DOHH2 (cell line): ENCODE data around the gene MYO1D.

ENCODE experiments used
- H3F3A ChIP-seq: fragments of 200-600 bp; sonication (generic), shearing (Covaris generic); 2 replicates; pipeline ENCODE4 v1.6.0; 2016; ENCODE audit warnings: antibody characterized with exemption, mild to moderate bottlenecking; ENCODE audit not compliant: control insufficient read depth, insufficient read depth
- H3K27ac ChIP-seq: fragments of 200-600 bp; sonication (generic); 2 replicates; pipeline ENCODE4 v1.5.1; 2014; ENCODE audit warnings: low read depth, mild to moderate bottlenecking, low read length, moderate library complexity
- H3K27me3 ChIP-seq: fragments of 200-600 bp; sonication (generic); 2 replicates; pipeline ENCODE4 v1.6.1; 2014; ENCODE audit warnings: mild to moderate bottlenecking, low read length, mixed read lengths; ENCODE audit not compliant: control insufficient read depth
- H3K36me3 ChIP-seq: fragments of 200-600 bp; sonication (generic); 2 replicates; pipeline ENCODE4 v1.6.1; 2014; ENCODE audit warnings: mild to moderate bottlenecking, low read length, moderate library complexity, mixed read lengths; ENCODE audit not compliant: control insufficient read depth
- H3K4me1 ChIP-seq: fragments of 200-600 bp; sonication (generic); 2 replicates; pipeline ENCODE4 v1.6.1; 2014; ENCODE audit warnings: mild to moderate bottlenecking, low read length, mixed read lengths; ENCODE audit not compliant: control insufficient read depth
- H3K4me2 ChIP-seq: fragments of 200-600 bp; sonication (generic); 2 replicates; pipeline ENCODE4 v1.6.0; 2014; ENCODE audit warnings: mild to moderate bottlenecking, low read length, moderate library complexity
- H3K4me3 ChIP-seq: fragments of 200-600 bp; sonication (generic); 2 replicates; pipeline ENCODE4 v1.5.1; 2014; ENCODE audit warnings: mild to moderate bottlenecking, low read length, mixed read lengths
- H3K79me2 ChIP-seq: fragments of 200-600 bp; sonication (generic); 2 replicates; pipeline ENCODE4 v1.6.1; 2014; ENCODE audit warnings: mild to moderate bottlenecking, low read length, mixed read lengths; ENCODE audit not compliant: control insufficient read depth
- H3K9me2 ChIP-seq: fragments of 200-600 bp; sonication (generic); replicated peaks from 2 replicates; pipeline ENCODE4 v1.6.1; 2014; ENCODE audit warnings: mild to moderate bottlenecking, low read length, mixed read lengths; ENCODE audit not compliant: control insufficient read depth
- H3K9me3 ChIP-seq: fragments of 200-600 bp; sonication (generic); 2 replicates; pipeline ENCODE4 v1.6.1; 2014; ENCODE audit warnings: antibody characterized with exemption, low read length, mixed read lengths; ENCODE audit not compliant: control insufficient read depth, insufficient read depth
- H4K20me1 ChIP-seq: fragments of 200-600 bp; sonication (generic); 2 replicates; pipeline ENCODE4 v1.6.0; 2014; ENCODE audit warnings: low read depth, mild to moderate bottlenecking, antibody characterized with exemption, low read length, moderate library complexity; ENCODE audit not compliant: control insufficient read depth, insufficient read depth
- CTCF ChIP-seq: fragments of 200-600 bp; sonication (generic); IDR thresholded peaks from one replicate; pipeline ENCODE4 v1.5.1; 2014; ENCODE audit warnings: antibody characterized with exemption, mild to moderate bottlenecking, low read depth, low read length; ENCODE audit not compliant: poor library complexity, severe bottlenecking
- EZH2phosphoT487 ChIP-seq: fragments of 200-600 bp; sonication (generic); IDR thresholded peaks from 2 replicates; pipeline ENCODE4 v1.6.1; 2017; ENCODE audit warnings: borderline replicate concordance, mild to moderate bottlenecking, antibody characterized with exemption, low read length, moderate library complexity, mixed read lengths

The MYO1D gene

GRCh38 chr17:32901743-32902142, 24.8 kb upstream of the MYO1D start:
- Histone ChIP-seq H3K4me1 (no peaks in the 10 kb centered on the region), H3K4me3 (no peak overlapping the region), H3K4me2 (no peak overlapping the region), H3K9me2 (no peaks in the 10 kb centered on the region), H3K27ac (no peak overlapping the region), H3K79me2 (no peaks in the 10 kb centered on the region), H3K36me3 (no peaks in the 10 kb centered on the region), H3K9me3 (no peaks in the 10 kb centered on the region; the same call in 1 of the 2 replicates), H3K27me3 (peaks cover 2% of the 10 kb centered on the region; the same call in 1 of the 2 replicates), H3F3A (no peaks in the 10 kb centered on the region; the same call in 1 of the 2 replicates), H4K20me1 (no peaks in the 10 kb centered on the region)
- no peak for TF ChIP-seq CTCF
- TF ChIP-seq EZH2phosphoT487 = no peak

- TF ChIP-seq EZH2phosphoT487 (no peak), CTCF (no peak)
- Histone ChIP-seq H3K4me1 (no peaks in the 10 kb centered on the region), H3K4me2 (no peak overlapping the region), H3K9me2 (no peaks in the 10 kb centered on the region), H3F3A (no peaks in the 10 kb centered on the region; the same call in 1 of the 2 replicates), H3K27me3 (peaks cover 2% of the 10 kb centered on the region; the same call in 1 of the 2 replicates), H3K4me3 (no peak overlapping the region), H3K27ac (no peak overlapping the region), H4K20me1 (no peaks in the 10 kb centered on the region), H3K36me3 (no peaks in the 10 kb centered on the region), H3K9me3 (no peaks in the 10 kb centered on the region; the same call in 1 of the 2 replicates), H3K79me2 (no peaks in the 10 kb centered on the region)
Observed at GRCh38 chr17:32899236-32900013, 22.5 kb upstream of the MYO1D start.

GRCh38 chr17:32896647-32897258, 19.8 kb upstream of the MYO1D start:
- Histone ChIP-seq H3K79me2 (no peaks in the 10 kb centered on the region), H3F3A (no peaks in the 10 kb centered on the region), H3K27ac (no peak overlapping the region), H3K4me3 (no peak overlapping the region), H3K27me3 (peaks cover 2% of the 10 kb centered on the region; the same call in 1 of the 2 replicates), H4K20me1 (no peaks in the 10 kb centered on the region), H3K4me2 (no peak overlapping the region), H3K9me3 (no peaks in the 10 kb centered on the region; the same call in 1 of the 2 replicates), H3K9me2 (no peaks in the 10 kb centered on the region), H3K4me1 (no peaks in the 10 kb centered on the region), H3K36me3 (no peaks in the 10 kb centered on the region)
- no peak for TF ChIP-seq EZH2phosphoT487
- no peak for TF ChIP-seq CTCF
